ENCODE results near the gene ARHGEF33.

Gene ARHGEF33

GRCh38 chr2:38966006-38966405 lies 76.3 kb downstream of the ARHGEF33 start:
- no peak for DNase-seq

- no peak for DNase-seq
These were observed 77.0 kb downstream of the ARHGEF33 start for GRCh38 chr2:38966678-38967077.

- DNase-seq = no peak
These were observed 78.3 kb downstream of the ARHGEF33 start for GRCh38 chr2:38968021-38968420.

- no peak for DNase-seq
These were observed 81.7 kb downstream of the ARHGEF33 start for GRCh38 chr2:38971377-38971776.

- DNase-seq = no peak
These were observed 83.6 kb downstream of the ARHGEF33 start for GRCh38 chr2:38973266-38973665.

- DNase-seq = no peak
These were observed 85.4 kb downstream of the ARHGEF33 start for GRCh38 chr2:38975042-38975441.

- no peak for DNase-seq
These were observed 87.4 kb downstream of the ARHGEF33 start for GRCh38 chr2:38977047-38977446.

GRCh38 chr2:38978296-38978903 lies 88.7 kb downstream of the ARHGEF33 start:
- DNase-seq = no peak

GRCh38 chr2:38978908-38979307 lies 89.2 kb downstream of the ARHGEF33 start:
- DNase-seq = no peak

GRCh38 chr2:38981003-38981669 lies 91.5 kb downstream of the ARHGEF33 start:
- DNase-seq = no peak

- DNase-seq = no peak
These were observed 92.1 kb downstream of the ARHGEF33 start for GRCh38 chr2:38981670-38982357.

- DNase-seq = no peak
These were observed 92.8 kb downstream of the ARHGEF33 start for GRCh38 chr2:38982498-38982897.

GRCh38 chr2:38988716-38989115 lies 99.0 kb downstream of the ARHGEF33 start:
- DNase-seq = no peak

GRCh38 chr2:38991899-38992298 lies 102.2 kb downstream of the ARHGEF33 start:
- no peak for DNase-seq

- DNase-seq = no peak
These were observed 108.1 kb downstream of the ARHGEF33 start for GRCh38 chr2:38997781-38998180.

- no peak for DNase-seq
These were observed 110.9 kb downstream of the ARHGEF33 start for GRCh38 chr2:39000552-39000951.

GRCh38 chr2:39007875-39008504 lies 118.3 kb downstream of the ARHGEF33 start:
- DNase-seq = no peak

- no peak for DNase-seq
These were observed 119.0 kb downstream of the ARHGEF33 start for GRCh38 chr2:39008665-39009064.

GRCh38 chr2:39013871-39014270 lies 124.2 kb downstream of the ARHGEF33 start:
- no peak for DNase-seq

GRCh38 chr2:39015424-39015823 lies 125.7 kb downstream of the ARHGEF33 start:
- DNase-seq = no peak

GRCh38 chr2:39017334-39017733 lies 127.7 kb downstream of the ARHGEF33 start:
- DNase-seq = no peak

GRCh38 chr2:39018638-39019037 lies 129.0 kb downstream of the ARHGEF33 start:
- no peak for DNase-seq

GRCh38 chr2:39020383-39020782 lies 130.7 kb downstream of the ARHGEF33 start:
- no peak for DNase-seq
